Subcutaneous adipose tissue (tissue), 4 donors: Measurements from ENCODE around the gene ARHGEF18. TPM values are rescaled to one million over a fixed set of nuclear protein-coding genes. Genes with fewer than 3 reads are reported as not detected.

ENCODE experiments used
- CTCF ChIP-seq: fragments of 450-650 bp; IDR thresholded peaks from one replicate; pipeline ENCODE4 v1.5.1; 2016; ENCODE audit warnings: low read depth, mild to moderate bottlenecking, control low read depth, antibody characterized with exemption, moderate library complexity
- total RNA-seq, 4 donors: library from RNA; depleted of rRNA; stranded (reverse); fragments of >200 nt; gene quantifications; one replicate each; pipeline ENCODE4 v1.1.0, GENCODE V29; 2016

ARHGEF18 gene
- 10 to 100 TPM; 10.9 to 18.5 (median 16.9) TPM for total RNA-seq

DNA sequence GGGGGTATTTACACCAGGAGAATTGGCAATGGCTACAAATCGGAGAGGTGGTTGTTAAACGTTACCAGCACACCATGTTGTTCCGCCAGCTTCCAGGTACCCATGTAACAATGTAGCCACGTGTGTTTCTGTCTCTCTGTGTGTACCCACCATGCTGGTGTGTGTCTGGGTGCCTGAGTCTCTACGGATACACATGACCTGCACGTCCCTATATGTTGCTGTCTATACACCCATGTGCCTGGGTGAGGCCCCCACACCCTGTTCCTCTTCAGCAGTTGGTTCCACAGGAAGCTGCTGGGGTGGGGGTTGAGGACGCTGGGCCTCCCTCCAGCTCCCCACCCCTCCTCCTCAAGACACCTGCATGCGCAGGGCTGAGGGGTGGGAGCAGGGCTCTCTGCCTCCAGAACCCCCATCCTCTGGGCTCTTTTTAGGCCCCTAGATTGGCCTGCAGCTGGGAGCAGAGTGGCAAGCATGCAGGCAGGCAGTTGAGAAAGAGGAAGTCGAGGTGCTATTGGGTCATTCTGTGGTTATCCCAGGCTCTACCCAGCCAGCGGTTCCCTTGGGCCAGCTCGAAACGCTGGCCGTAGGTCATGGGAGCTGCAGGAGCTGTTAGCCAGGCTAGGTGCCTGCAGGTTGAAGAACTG is at the start of gene ARHGEF18:
Gene ARHGEF18 (plus strand): TSS at position 351 of the 644 bp plus-strand sequence. CDS start 13,954 bp downstream, outside the sequence.
- TF ChIP-seq CTCF, result no peak

GRCh38 chr19:7301525-7301924 is 47.2 kb upstream of the ARHGEF18 start:
- no peak for TF ChIP-seq CTCF

DNA sequence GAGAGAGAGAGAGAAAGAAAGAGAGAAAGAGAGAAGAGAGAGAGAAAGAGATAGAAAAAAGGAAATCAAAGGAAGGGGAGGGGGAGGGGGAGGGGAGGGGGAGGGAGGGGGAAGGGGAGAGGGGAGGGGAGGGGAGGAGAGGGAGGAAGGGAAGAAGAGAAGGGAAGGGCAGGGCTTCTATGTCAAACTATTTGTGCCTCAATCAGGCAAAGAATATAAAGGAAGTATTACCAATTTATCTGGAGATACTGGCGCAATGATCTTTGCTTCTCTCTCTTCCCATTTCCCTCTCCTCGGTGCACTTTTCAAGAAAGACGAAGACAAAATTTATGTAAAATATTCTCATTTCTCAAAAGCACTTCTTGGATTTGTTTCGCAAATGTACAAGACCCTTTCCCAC is 45.3 kb upstream of the ARHGEF18 start:
- no peak for TF ChIP-seq CTCF

DNA sequence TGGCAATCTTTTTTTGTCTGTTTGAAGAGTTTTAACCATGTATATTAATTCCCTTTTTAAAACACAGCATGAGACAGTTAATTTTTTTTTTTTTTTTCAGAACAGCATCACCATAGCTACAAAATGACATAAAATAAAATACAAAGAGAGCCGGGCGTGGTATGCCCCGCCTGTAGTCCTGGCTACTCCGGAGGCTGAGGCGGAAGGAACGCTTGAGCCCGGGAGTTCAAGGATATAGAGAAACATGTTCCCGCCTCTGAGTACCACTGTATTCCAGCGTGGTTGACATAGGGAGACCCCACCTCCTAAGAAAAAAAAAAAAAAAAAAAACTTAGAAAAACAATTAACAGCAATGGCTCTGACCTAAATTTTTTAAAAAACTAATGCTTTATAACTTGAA is 44.5 kb upstream of the ARHGEF18 start:
- no peak for TF ChIP-seq CTCF

GRCh38 chr19:7307590-7308218 is 41.0 kb upstream of the ARHGEF18 start:
- TF ChIP-seq CTCF, result no peak

GRCh38 chr19:7311911-7312310 is 36.8 kb upstream of the ARHGEF18 start:
- TF ChIP-seq CTCF, result no peak

- no peak for TF ChIP-seq CTCF
These were observed 35.9 kb upstream of the ARHGEF18 start for GRCh38 chr19:7312816-7313215.
